Esophagus squamous epithelium (tissue), 4 donors: ENCODE results near the gene SH3BP2.

ENCODE experiments used
- CTCF ChIP-seq, 6 experiments: fragments of 450-650 bp in 4 of 6; fragments of 200-600 bp in 2 of 6; sonication (generic) in 2 of 6; IDR thresholded peaks; one replicate each; pipeline ENCODE4 v1.5.1; 2016 to 2019; ENCODE audit warnings: antibody characterized with exemption in 6 of 6, mild to moderate bottlenecking in 4 of 6, moderate library complexity in 4 of 6
- POLR2A ChIP-seq, 4 donors: fragments of 450-650 bp; IDR thresholded peaks; one replicate each; pipeline ENCODE4 v1.6.1; 2017; ENCODE audit warnings: antibody characterized with exemption in 4 of 4, mild to moderate bottlenecking in 4 of 4, moderate library complexity in 3 of 4

GRCh38 chr4:2788101-2788500 lies 4.8 kb upstream of the SH3BP2 start:
- no peak for TF ChIP-seq CTCF (IDR thresholded peaks at IDR 0.05)
- no peak for TF ChIP-seq POLR2A (IDR thresholded peaks at IDR 0.05)
